ENCODE results near the gene MMP1. TPM values are rescaled to one million over a fixed set of nuclear protein-coding genes. Genes with fewer than 3 reads are reported as not detected.
"Not testable (repeated sequence)": the region's sequence is repeated elsewhere in the genome, so short reads cannot be mapped to it uniquely, and the experiment has no call there.

The MMP1 gene
- total RNA-seq, 2 donors from 2014 or later: 1.2 TPM; not detected in 1

GRCh38 chr11:102751673-102752072 lies 46.3 kb downstream of the MMP1 start:
- no peak for DNase-seq (ENCODE audit: low spot score)
- H3K27ac ChIP-seq: no peak overlapping the region

GRCh38 chr11:102749101-102749722 lies 48.7 kb downstream of the MMP1 start:
- no peak for TF ChIP-seq POLR2A (IDR thresholded peaks at IDR 0.05)
- TF ChIP-seq CTCF (IDR thresholded peaks at IDR 0.05): no peak
- TF ChIP-seq POLR2AphosphoS5 (IDR thresholded peaks at IDR 0.05): no peak
- intact Hi-C loops (cut with DNase I): no loop called here

More at GRCh38 chr11:102751673-102752072, 46.3 kb downstream of the MMP1 start:
- no peaks in the 10 kb centered on the region for H3K4me1 ChIP-seq (replicated peaks)
- intact Hi-C loops (cut with DNase I): no loop called here
- no peaks in the 10 kb centered on the region for H3K9me3 ChIP-seq
- H3K27me3 ChIP-seq (replicated peaks; ENCODE audit: insufficient read depth): no peaks in the 10 kb centered on the region
- H3K4me3 ChIP-seq: no peak overlapping the region
- H3K36me3 ChIP-seq: no peaks in the 10 kb centered on the region
- TF ChIP-seq POLR2A (IDR thresholded peaks at IDR 0.05): no peak
- no peak for TF ChIP-seq POLR2AphosphoS5 (IDR thresholded peaks at IDR 0.05)
- no peak for TF ChIP-seq CTCF (IDR thresholded peaks at IDR 0.05)

GRCh38 chr11:102746746-102747578 lies 51.0 kb downstream of the MMP1 start:
- H3K4me1 ChIP-seq (replicated peaks); DNase-seq (ENCODE audit: low spot score); H3K27me3 ChIP-seq (replicated peaks; ENCODE audit: insufficient read depth); H3K9me3 ChIP-seq; H3K36me3 ChIP-seq; H3K4me3 ChIP-seq; intact Hi-C loops (cut with DNase I); H3K27ac ChIP-seq: not testable (repeated sequence)
- 76% methylated on average over 29 of the region's 32 CpGs for WGBS

More at GRCh38 chr11:102749101-102749722, 48.7 kb downstream of the MMP1 start:
- Histone ChIP-seq H3K4me3 (no peak overlapping the region), H3K36me3 (no peaks in the 10 kb centered on the region), H3K9me3 (no peaks in the 10 kb centered on the region), H3K27me3 (replicated peaks; ENCODE audit: insufficient read depth) (no peaks in the 10 kb centered on the region), H3K4me1 (replicated peaks) (no peaks in the 10 kb centered on the region), H3K27ac (no peak overlapping the region)
- DNase-seq (ENCODE audit: low spot score): no peak

Other genes starting within 250 kb of the MMP1 start
- gene MMP20, start 172.8 kb downstream of the MMP1 start, total RNA-seq: not detected
- gene MMP27, start 92.4 kb downstream of the MMP1 start, total RNA-seq: not detected
- not detected for gene MMP8, start 73.2 kb downstream of the MMP1 start, total RNA-seq
- 1 to 10 TPM in 1 of 2 donors, under 1 TPM in 1; 0.18 to 3.6 TPM for gene MMP10, start 17.5 kb downstream of the MMP1 start, total RNA-seq
- gene MMP3, start 45.4 kb upstream of the MMP1 start, total RNA-seq: under 1 TPM in 1 of 2 donors, not detected in 1; 0.41 TPM
- gene MMP12, start 76.8 kb upstream of the MMP1 start, total RNA-seq: not detected
- gene MMP13, start 157.6 kb upstream of the MMP1 start, total RNA-seq: 1 to 10 TPM in 1 of 2 donors, not detected in 1; 3.0 TPM